SK-N-SH (cell line): ENCODE measurements around the gene PARD3B. TPM values are rescaled to one million over a fixed set of nuclear protein-coding genes. Genes with fewer than 3 reads are reported as not detected.

ENCODE experiments used
- CTCF ChIA-PET: fragments of 300-600, 350-600 bp; formaldehyde crosslinking; extraction: SDS; loops from one replicate; lab custom pipeline; 2021; lab: Yijun Ruan, JAX
- POLR2A ChIA-PET: fragments of 350-600 bp; sonication (Branson Sonifier 250); formaldehyde crosslinking; extraction: SDS; loops from one replicate; lab custom pipeline; 2020; ENCODE audit warnings: antibody characterized with exemption, inconsistent platforms; lab: Yijun Ruan, JAX
- DNase-seq: peaks from one replicate; pipeline ENCODE4 v3.0.0; 2012
- H2AFZ ChIP-seq: fragments of 200-600 bp; sonication (generic); 2 replicates; pipeline ENCODE4 v1.8.1; 2016; ENCODE audit warnings: antibody characterized with exemption, mild to moderate bottlenecking, low read depth
- H3F3A ChIP-seq: fragments of 200-600 bp; sonication (generic); replicated peaks from 2 replicates; pipeline ENCODE3; 2016; ENCODE audit warnings: antibody characterized with exemption, mild to moderate bottlenecking; ENCODE audit not compliant: insufficient read depth
- H3K27ac ChIP-seq, 2 experiments: fragments of 200-500 bp in 1 of 2; fragments of 200-600 bp in 1 of 2; sonication (Bioruptor generic) in 1 of 2; sonication (generic), shearing (Covaris generic) in 1 of 2; 2 replicates each; pipeline versions ENCODE4 v1.5.1 to v1.6.1; 2014 to 2016; ENCODE audit warnings: low read depth in 2 of 2, inconsistent platforms in 1 of 2, low read length in 1 of 2, mild to moderate bottlenecking in 1 of 2, mixed read lengths in 1 of 2
- H3K27me3 ChIP-seq: fragments of 200-600 bp; sonication (generic), shearing (Covaris generic); 2 replicates; pipeline ENCODE4 v1.6.1; 2016; ENCODE audit warnings: mixed run types; ENCODE audit not compliant: insufficient read depth
- H3K36me3 ChIP-seq, 2 experiments: fragments of 200-500 bp in 1 of 2; fragments of 200-600 bp in 1 of 2; sonication (Bioruptor generic) in 1 of 2; sonication (generic) in 1 of 2; replicated peaks in 1 of 2; 2 replicates each; pipeline versions ENCODE3 to v1.5.1; 2014 to 2016; ENCODE audit warnings: low read length in 1 of 2, mild to moderate bottlenecking in 1 of 2; ENCODE audit not compliant: insufficient read depth in 2 of 2, control insufficient read depth in 1 of 2
- H3K4me1 ChIP-seq, 2 experiments: fragments of 200-500 bp in 1 of 2; fragments of 200-600 bp in 1 of 2; sonication (Bioruptor generic) in 1 of 2; sonication (generic), shearing (Covaris generic) in 1 of 2; 2 replicates each; pipeline versions ENCODE4 v1.5.1 to v1.6.1; 2014 to 2016; ENCODE audit warnings: low read depth in 1 of 2, low read length in 1 of 2, mixed run types in 1 of 2; ENCODE audit not compliant: insufficient read depth in 2 of 2, control insufficient read depth in 1 of 2
- H3K4me2 ChIP-seq: fragments of 200-600 bp; sonication (generic), shearing (Covaris generic); 2 replicates; pipeline ENCODE4 v1.6.1; 2017; ENCODE audit warnings: mixed run types
- H3K4me3 ChIP-seq, 2 experiments: fragments of 200-500 bp in 1 of 2; fragments of 200-600 bp in 1 of 2; sonication (Bioruptor generic) in 1 of 2; sonication (generic), shearing (Covaris generic) in 1 of 2; 2 replicates each; pipeline versions ENCODE4 v1.5.1 to v1.8.1; 2014 to 2016; ENCODE audit warnings: low read depth in 2 of 2, inconsistent platforms in 1 of 2, low read length in 1 of 2, mild to moderate bottlenecking in 1 of 2, mixed read lengths in 1 of 2, moderate library complexity in 1 of 2
- H3K79me2 ChIP-seq: fragments of 200-600 bp; sonication (generic); 2 replicates; pipeline ENCODE4 v1.8.1; 2017; ENCODE audit warnings: mild to moderate bottlenecking; ENCODE audit not compliant: insufficient read depth
- H3K9ac ChIP-seq: fragments of 200-600 bp; sonication (generic); 2 replicates; pipeline ENCODE4 v1.6.1; 2017; ENCODE audit warnings: mixed run types
- H3K9me2 ChIP-seq: fragments of 200-600 bp; sonication (generic); 2 replicates; pipeline ENCODE4 v1.6.1; 2017; ENCODE audit warnings: mixed run types
- H3K9me3 ChIP-seq: fragments of 200-600 bp; sonication (generic); 2 replicates; pipeline ENCODE4 v1.6.1; 2017; ENCODE audit warnings: mixed run types, mild to moderate bottlenecking, moderate library complexity
- H4K20me1 ChIP-seq: fragments of 200-600 bp; sonication (generic); 2 replicates; pipeline ENCODE4 v1.6.1; 2017; ENCODE audit warnings: mild to moderate bottlenecking, mixed run types; ENCODE audit not compliant: insufficient read depth
- CHD2 ChIP-seq: fragments of 150-350 bp; IDR thresholded peaks from 2 replicates; pipeline ENCODE4 v1.6.1; 2018; ENCODE audit warnings: low read length; ENCODE audit not compliant: partially characterized antibody
- EZH2phosphoT487 ChIP-seq: fragments of 200-600 bp; sonication (generic); IDR thresholded peaks from 2 replicates; pipeline ENCODE4 v1.6.1; 2017; ENCODE audit warnings: low read depth, mixed run types, mild to moderate bottlenecking, antibody characterized with exemption, moderate library complexity, borderline replicate concordance
- FOSL2 ChIP-seq: IDR thresholded peaks from 2 replicates; pipeline ENCODE4 v1.4.0; 2012; ENCODE audit warnings: low read depth, mild to moderate bottlenecking, moderate library complexity, borderline replicate concordance
- FOXJ3 ChIP-seq: sonication (generic); formaldehyde crosslinking; IDR thresholded peaks from 2 replicates; pipeline ENCODE4 v1.5.1; 2020; ENCODE audit warnings: mild to moderate bottlenecking, missing genetic modification reagents
- GABPA ChIP-seq: IDR thresholded peaks from 2 replicates; pipeline ENCODE4 v1.4.0; 2012; ENCODE audit warnings: low read depth, mild to moderate bottlenecking
- MXI1 ChIP-seq: IDR thresholded peaks from 2 replicates; pipeline ENCODE4 v1.6.1; 2012; ENCODE audit warnings: mild to moderate bottlenecking, low read depth, low read length, improper control_type of control experiment
- NFIC ChIP-seq: IDR thresholded peaks from 2 replicates; pipeline ENCODE4 v1.4.0; 2012; ENCODE audit warnings: borderline replicate concordance
- NRF1 ChIP-seq: IDR thresholded peaks from 2 replicates; pipeline ENCODE4 v1.6.1; 2012; ENCODE audit warnings: low read depth, mild to moderate bottlenecking, low read length
- POLR2AphosphoS5 ChIP-seq: IDR thresholded peaks from 2 replicates; pipeline ENCODE4 v1.6.1; 2012; ENCODE audit warnings: low read depth, low read length
- RFX5 ChIP-seq: IDR thresholded peaks from 2 replicates; pipeline ENCODE4 v1.6.1; 2012; ENCODE audit warnings: mild to moderate bottlenecking, improper control_type of control experiment, low read length
- SIN3A ChIP-seq: IDR thresholded peaks from 2 replicates; pipeline ENCODE4 v1.6.1; 2012; ENCODE audit warnings: low read depth, mild to moderate bottlenecking, low read length, moderate library complexity, borderline replicate concordance
- SMC3 ChIP-seq: IDR thresholded peaks from 2 replicates; pipeline ENCODE4 v1.6.1; 2012; ENCODE audit warnings: low read depth, low read length, improper control_type of control experiment
- TAF1 ChIP-seq: IDR thresholded peaks from 2 replicates; pipeline ENCODE4 v1.6.1; 2012; ENCODE audit warnings: low read depth, mild to moderate bottlenecking, low read length, moderate library complexity, borderline replicate concordance
- TCF12 ChIP-seq: IDR thresholded peaks from 2 replicates; pipeline ENCODE4 v1.4.0; 2012
- TEAD4 ChIP-seq: IDR thresholded peaks from 2 replicates; pipeline ENCODE4 v1.4.0; 2012; ENCODE audit warnings: mild to moderate bottlenecking, borderline replicate concordance; ENCODE audit not compliant: insufficient read depth
- whole genome bisulfite sequencing: methylation state at CpG from one replicate; pipeline ENCODE4 v1.1.6; 2017; ENCODE audit warnings: low lambda C conversion rate; 5-methylcytosine and 5-hydroxymethylcytosine counted together
- polyA plus RNA-seq, 3 experiments: library from polyadenylated mRNA; depleted of rRNA; stranded (reverse); fragments of >200 nt; gene quantifications; 2 replicates each; pipeline ENCODE4 v1.2.3, GENCODE V29; 2012
- TF ChIP-seq, protein P1 (sequence below): IDR thresholded peaks from 2 replicates; pipeline ENCODE4 v1.4.0; 2012; ENCODE audit warnings: low read depth
- TF ChIP-seq, protein P2 (sequence below): fragments of 150-350 bp; IDR thresholded peaks from 2 replicates; pipeline ENCODE4 v1.6.1; 2017; ENCODE audit warnings: antibody characterized with exemption, low read length, low read depth, borderline replicate concordance

Gene PARD3B
- polyA plus RNA-seq, 1 of the 3 experiments (the other 2 are of a cell fraction), result 0.87 TPM

DNA sequence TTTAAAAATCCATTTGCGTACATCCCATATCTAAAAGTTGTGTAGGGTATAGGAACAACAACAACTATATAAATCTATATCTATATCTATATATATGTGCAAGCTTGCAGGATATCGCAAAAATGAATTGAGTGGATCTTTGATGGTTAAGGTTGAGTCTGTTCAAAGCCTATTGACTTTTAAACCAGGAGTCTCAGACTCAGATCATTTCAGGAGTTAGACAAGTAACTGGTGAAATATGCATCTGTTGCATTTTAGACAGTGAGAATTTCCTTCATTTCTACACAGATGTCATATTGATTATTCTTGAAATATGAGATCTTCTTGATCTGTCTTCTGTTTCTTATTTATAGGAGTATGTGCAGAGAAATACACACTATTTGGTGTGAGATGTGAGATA is 66.5 kb downstream of the PARD3B start:
- no peak for DNase-seq
- H2AFZ ChIP-seq, result no peak overlapping the region
- no peak overlapping the region for H3K9ac ChIP-seq
- H3F3A ChIP-seq, result no peaks in the 10 kb centered on the region
- H3K9me3 ChIP-seq, result no peaks in the 10 kb centered on the region
- no peak overlapping the region for H3K27ac ChIP-seq
- no peak overlapping the region for H3K4me2 ChIP-seq
- no peaks in the 10 kb centered on the region for H3K9me2 ChIP-seq
- CTCF ChIA-PET, result no interaction called here
- H3K4me1 ChIP-seq, result no peaks in the 10 kb centered on the region; a peak in 1 of 4 replicates
- H3K79me2 ChIP-seq, result no peaks in the 10 kb centered on the region
- H3K27me3 ChIP-seq, result no peaks in the 10 kb centered on the region
- TF ChIP-seq SMC3 (no peak), POLR2AphosphoS5 (no peak), TAF1 (no peak)
- H3K4me3 ChIP-seq, result no peak overlapping the region
- 86% methylated on average over 2 of the region's 2 CpGs for WGBS
- no peaks in the 10 kb centered on the region for H4K20me1 ChIP-seq
- POLR2A ChIA-PET, result no interaction called here
- no peaks in the 10 kb centered on the region for H3K36me3 ChIP-seq

DNA sequence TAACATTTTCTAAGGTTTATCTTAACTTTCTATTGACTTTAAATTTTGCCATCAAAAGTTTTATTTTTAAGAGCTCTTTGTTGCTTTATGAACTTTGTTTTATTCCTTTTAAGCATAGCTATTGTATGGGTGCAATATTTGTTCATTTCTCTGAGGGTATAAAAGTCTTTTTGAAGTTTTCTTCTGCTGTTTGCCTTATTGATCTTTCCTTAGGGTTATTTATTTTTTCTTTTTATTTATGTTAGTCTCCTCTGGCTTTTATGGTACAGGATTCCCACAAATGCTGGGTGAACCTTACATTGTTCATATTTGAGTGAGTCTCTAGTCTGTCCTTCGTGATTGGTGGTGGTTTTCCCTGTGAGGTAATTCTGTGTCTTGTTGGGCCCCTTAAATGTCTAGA is 68.4 kb downstream of the PARD3B start:
- no peaks in the 10 kb centered on the region for H3K9me2 ChIP-seq
- H3K4me1 ChIP-seq, result no peaks in the 10 kb centered on the region; a peak in 1 of 4 replicates
- H3K9me3 ChIP-seq, result no peaks in the 10 kb centered on the region
- 54% methylated on average over 1 of the region's 1 CpG for WGBS
- TF ChIP-seq, protein P1, sequence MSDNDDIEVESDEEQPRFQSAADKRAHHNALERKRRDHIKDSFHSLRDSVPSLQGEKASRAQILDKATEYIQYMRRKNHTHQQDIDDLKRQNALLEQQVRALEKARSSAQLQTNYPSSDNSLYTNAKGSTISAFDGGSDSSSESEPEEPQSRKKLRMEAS, result no peak
- TF ChIP-seq TEAD4, result no peak
- no peak for TF ChIP-seq TCF12
- no peak for TF ChIP-seq FOXJ3 (CRISPR knock-in tag)
- TF ChIP-seq MXI1, result no peak
- H3K36me3 ChIP-seq, result no peaks in the 10 kb centered on the region
- no peaks in the 10 kb centered on the region for H4K20me1 ChIP-seq
- CTCF ChIA-PET, result interaction anchor here (0.9 to 1.1 kb wide), 2 partner anchors 12 to 15 kb away, joined by 3 read pairs; no protein-coding TSS in a partner anchor
- POLR2A ChIA-PET, result no interaction called here
- H3F3A ChIP-seq, result no peaks in the 10 kb centered on the region
- H3K27me3 ChIP-seq, result no peaks in the 10 kb centered on the region
- DNase-seq, result no peak
- no peak overlapping the region for H2AFZ ChIP-seq
- H3K4me2 ChIP-seq, result no peak overlapping the region
- H3K9ac ChIP-seq, result no peak overlapping the region
- H3K79me2 ChIP-seq, result no peaks in the 10 kb centered on the region
- H3K27ac ChIP-seq, result no peak overlapping the region
- no peak overlapping the region for H3K4me3 ChIP-seq

DNA sequence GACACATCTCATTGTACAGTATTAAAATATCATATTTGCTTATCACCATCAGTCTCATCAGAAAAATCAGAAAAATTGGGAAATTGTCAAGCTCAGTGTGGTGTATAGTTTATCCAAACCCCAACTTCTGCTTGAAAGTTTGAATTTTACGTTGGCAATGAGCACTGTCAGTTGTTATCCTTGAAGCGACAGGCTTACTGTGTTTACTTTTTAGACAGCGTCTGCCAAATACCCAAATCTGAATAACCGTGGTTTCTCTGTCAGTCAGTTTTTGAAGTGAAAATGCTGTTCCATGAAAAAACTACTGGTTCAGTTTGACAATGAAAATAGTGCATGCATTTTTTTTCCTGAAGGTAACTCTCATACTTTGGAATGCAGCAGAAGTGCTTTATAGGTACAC is 70.2 kb downstream of the PARD3B start:
- no peak overlapping the region for H3K9ac ChIP-seq
- no peak overlapping the region for H3K4me2 ChIP-seq
- no peaks in the 10 kb centered on the region for H3K36me3 ChIP-seq
- H3K4me1 ChIP-seq, result no peaks in the 10 kb centered on the region; a peak in 1 of 4 replicates
- POLR2A ChIA-PET, result no interaction called here
- H3K27ac ChIP-seq, result no peak overlapping the region
- CTCF ChIA-PET, result no interaction called here
- H3F3A ChIP-seq, result no peaks in the 10 kb centered on the region
- no peaks in the 10 kb centered on the region for H3K9me3 ChIP-seq
- WGBS, result 81% methylated on average over 4 of the region's 4 CpGs
- no peaks in the 10 kb centered on the region for H3K79me2 ChIP-seq
- no peak for TF ChIP-seq NFIC
- TF ChIP-seq, protein P1, result no peak
- no peak for TF ChIP-seq MXI1
- TF ChIP-seq, protein P2, sequence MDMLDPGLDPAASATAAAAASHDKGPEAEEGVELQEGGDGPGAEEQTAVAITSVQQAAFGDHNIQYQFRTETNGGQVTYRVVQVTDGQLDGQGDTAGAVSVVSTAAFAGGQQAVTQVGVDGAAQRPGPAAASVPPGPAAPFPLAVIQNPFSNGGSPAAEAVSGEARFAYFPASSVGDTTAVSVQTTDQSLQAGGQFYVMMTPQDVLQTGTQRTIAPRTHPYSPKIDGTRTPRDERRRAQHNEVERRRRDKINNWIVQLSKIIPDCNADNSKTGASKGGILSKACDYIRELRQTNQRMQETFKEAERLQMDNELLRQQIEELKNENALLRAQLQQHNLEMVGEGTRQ, result no peak
- TF ChIP-seq CHD2, result no peak
- TF ChIP-seq POLR2AphosphoS5, result no peak
- TF ChIP-seq RFX5, result no peak
- TF ChIP-seq GABPA, result no peak
- TF ChIP-seq TEAD4, result no peak
- TF ChIP-seq FOSL2, result no peak
- no peak for TF ChIP-seq SIN3A
- no peak for TF ChIP-seq NRF1
- no peak for TF ChIP-seq TAF1
- no peak for TF ChIP-seq EZH2phosphoT487
- no peaks in the 10 kb centered on the region for H3K9me2 ChIP-seq
- no peak overlapping the region for H2AFZ ChIP-seq
- no peak for DNase-seq
- H4K20me1 ChIP-seq, result no peaks in the 10 kb centered on the region
- no peak overlapping the region for H3K4me3 ChIP-seq
- no peaks in the 10 kb centered on the region for H3K27me3 ChIP-seq
